BLaER1 (cell line): ENCODE results near the gene PRPH2.

ENCODE experiments used
- H3K27ac ChIP-seq: shearing (Covaris generic); formaldehyde crosslinking; 2 replicates; pipeline ENCODE4 v1.8.1; 2022
- H3K27me3 ChIP-seq: shearing (Covaris generic); formaldehyde crosslinking; 2 replicates; pipeline ENCODE4 v1.8.1; 2022
- H3K36me3 ChIP-seq: shearing (Covaris generic); formaldehyde crosslinking; 2 replicates; pipeline ENCODE4 v1.8.1; 2022
- H3K4me1 ChIP-seq: shearing (Covaris generic); formaldehyde crosslinking; 2 replicates; pipeline ENCODE4 v1.8.1; 2022
- H3K4me2 ChIP-seq: shearing (Covaris generic); formaldehyde crosslinking; 2 replicates; pipeline ENCODE4 v1.8.1; 2022
- H3K4me3 ChIP-seq: shearing (Covaris generic); formaldehyde crosslinking; 2 replicates; pipeline ENCODE4 v1.8.1; 2022
- H3K9ac ChIP-seq: shearing (Covaris generic); formaldehyde crosslinking; 2 replicates; pipeline ENCODE4 v1.8.1; 2022
- H3K9me3 ChIP-seq: shearing (Covaris generic); formaldehyde crosslinking; 2 replicates; pipeline ENCODE4 v1.8.1; 2022
- H4K20me1 ChIP-seq: shearing (Covaris generic); formaldehyde crosslinking; 2 replicates; pipeline ENCODE4 v1.8.1; 2022
- Cebpa-rat ChIP-seq: shearing (Covaris generic); IDR thresholded peaks from 2 replicates; pipeline ENCODE4 v1.8.1; 2022

Gene PRPH2

DNA sequence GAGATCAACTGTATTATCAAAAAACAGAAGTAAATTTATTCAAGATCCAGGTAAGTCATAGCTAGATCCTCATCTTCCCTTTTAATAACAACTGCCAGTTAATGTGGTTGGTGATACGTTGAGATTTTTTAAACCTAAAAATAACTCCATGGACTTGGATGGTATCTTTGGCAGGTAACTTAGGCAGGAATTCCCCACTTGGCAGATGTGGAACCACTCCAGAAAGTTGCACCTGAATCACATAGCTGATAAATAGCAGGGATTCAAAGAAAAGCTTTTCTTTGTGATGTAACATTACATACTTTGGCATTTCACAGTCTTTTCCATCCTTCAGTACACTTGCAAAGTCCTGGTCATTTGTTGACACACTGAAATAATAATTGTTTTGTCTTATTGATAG, 62.6 kb downstream of the PRPH2 start:
- H3K4me2 ChIP-seq = no peak overlapping the region
- H3K36me3 ChIP-seq = peaks cover 76% of the 10 kb centered on the region
- no peak overlapping the region for H3K27ac ChIP-seq
- no peaks in the 10 kb centered on the region for H3K4me1 ChIP-seq
- H4K20me1 ChIP-seq = no peaks in the 10 kb centered on the region
- no peak for TF ChIP-seq Cebpa-rat
- H3K4me3 ChIP-seq = no peak overlapping the region
- H3K9ac ChIP-seq = no peak overlapping the region
- no peaks in the 10 kb centered on the region for H3K9me3 ChIP-seq
- H3K27me3 ChIP-seq = no peaks in the 10 kb centered on the region

DNA sequence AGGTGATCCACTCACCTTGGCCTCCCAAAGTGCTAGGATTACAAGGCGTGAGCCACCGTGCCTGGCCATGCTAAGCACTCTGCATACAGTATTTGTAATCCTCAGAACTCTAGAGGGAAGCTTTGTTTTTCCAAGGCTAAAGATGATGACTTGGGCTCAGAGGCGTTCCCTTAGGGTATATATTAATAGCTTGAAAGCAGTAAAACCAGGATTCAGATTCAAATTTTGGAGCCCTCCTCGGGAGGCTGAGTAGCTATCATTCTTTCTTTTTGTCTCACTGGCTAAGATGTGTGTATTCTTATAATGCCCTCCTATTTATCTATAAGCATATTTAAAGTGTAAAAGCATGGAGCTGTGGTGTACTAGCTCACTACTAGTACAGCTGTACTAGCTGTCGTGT, 68.5 kb downstream of the PRPH2 start:
- Histone ChIP-seq H3K27me3 (no peaks in the 10 kb centered on the region), H3K4me3 (no peak overlapping the region), H3K9ac (no peak overlapping the region), H3K4me1 (no peaks in the 10 kb centered on the region), H4K20me1 (no peaks in the 10 kb centered on the region), H3K36me3 (peaks cover 84% of the 10 kb centered on the region), H3K9me3 (no peaks in the 10 kb centered on the region), H3K4me2 (no peak overlapping the region), H3K27ac (no peak overlapping the region)
- TF ChIP-seq Cebpa-rat = no peak

DNA sequence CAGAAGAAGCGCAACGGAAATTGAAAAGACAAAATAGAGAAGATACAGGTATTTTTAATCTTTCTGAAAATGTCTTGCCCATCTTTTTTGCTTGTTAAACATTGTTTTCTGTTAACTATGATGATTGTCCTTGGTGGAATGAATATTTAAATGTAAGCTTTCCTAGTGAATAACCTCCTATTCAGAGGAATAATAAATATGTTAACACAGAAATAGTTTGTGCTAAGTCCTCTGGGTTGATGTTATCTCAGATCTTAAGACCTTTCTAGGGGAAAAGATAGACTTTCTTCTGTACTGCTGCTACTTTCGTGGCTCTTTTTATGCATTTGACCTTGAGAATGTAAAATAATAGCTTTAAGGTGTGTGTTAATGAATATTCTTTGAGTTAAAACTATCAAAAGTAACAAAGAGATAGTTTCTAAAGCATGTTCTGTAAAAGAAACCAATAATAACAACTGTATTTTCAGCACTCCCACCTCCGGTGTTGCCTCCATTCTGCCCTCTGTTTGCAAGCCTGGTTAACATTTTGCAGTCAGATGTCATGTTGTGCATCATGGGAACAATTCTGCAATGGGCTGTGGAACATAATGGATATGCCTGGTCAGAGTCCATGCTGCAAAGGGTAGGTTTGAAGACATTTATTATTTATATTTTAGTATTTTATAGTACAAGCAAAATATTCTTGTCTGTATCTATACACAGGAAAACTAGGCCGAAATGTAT, 70.2 kb downstream of the PRPH2 start:
- Histone ChIP-seq H3K9ac (no peak overlapping the region), H3K36me3 (peaks cover 81% of the 10 kb centered on the region), H3K27ac (no peak overlapping the region), H3K9me3 (no peaks in the 10 kb centered on the region), H4K20me1 (no peaks in the 10 kb centered on the region), H3K27me3 (no peaks in the 10 kb centered on the region), H3K4me1 (no peaks in the 10 kb centered on the region), H3K4me3 (no peak overlapping the region), H3K4me2 (no peak overlapping the region)
- TF ChIP-seq Cebpa-rat = no peak
